WTC11 (cell line): Measurements from ENCODE around the gene SURF1. TPM values are rescaled to one million over a fixed set of nuclear protein-coding genes. Genes with fewer than 3 reads are reported as not detected.

Source experiments
- ATF1 ChIP-seq: sonication (generic); formaldehyde crosslinking; IDR thresholded peaks from 2 replicates; pipeline ENCODE4 v1.8.1; 2023; ENCODE audit warnings: mild to moderate bottlenecking, moderate library complexity, missing genetic modification reagents
- CBFB ChIP-seq: sonication (generic); formaldehyde crosslinking; IDR thresholded peaks from 2 replicates; pipeline ENCODE4 v1.8.1; 2022; ENCODE audit warnings: mild to moderate bottlenecking, low read depth, missing genetic modification reagents
- E2F1 ChIP-seq: sonication (generic); formaldehyde crosslinking; IDR thresholded peaks from 2 replicates; pipeline ENCODE4 v1.8.0; 2022; ENCODE audit warnings: mild to moderate bottlenecking, missing genetic modification reagents
- ELF4 ChIP-seq: sonication (generic); formaldehyde crosslinking; IDR thresholded peaks from 2 replicates; pipeline ENCODE4 v1.8.1; 2022; ENCODE audit warnings: low read depth, mild to moderate bottlenecking, moderate library complexity, missing genetic modification reagents
- EMX1 ChIP-seq: fragments of 250-450 bp; sonication (Bioruptor Pico); IDR thresholded peaks from 2 replicates; pipeline ENCODE4 v1.8.0; 2021; ENCODE audit warnings: mild to moderate bottlenecking
- ETV6 ChIP-seq: sonication (generic); formaldehyde crosslinking; IDR thresholded peaks from 2 replicates; pipeline ENCODE4 v1.8.1; 2022; ENCODE audit warnings: mild to moderate bottlenecking, missing genetic modification reagents
- GABPB1 ChIP-seq: sonication (generic); formaldehyde crosslinking; IDR thresholded peaks from 2 replicates; pipeline ENCODE4 v1.8.1; 2023; ENCODE audit warnings: mild to moderate bottlenecking, missing genetic modification reagents
- JAZF1 ChIP-seq: fragments of 250-450 bp; sonication (Bioruptor Pico); IDR thresholded peaks from 2 replicates; pipeline ENCODE4 v1.9.0; 2021; ENCODE audit warnings: moderate library complexity, mild to moderate bottlenecking, inconsistent platforms
- MLX ChIP-seq: sonication (generic); formaldehyde crosslinking; IDR thresholded peaks from 2 replicates; pipeline ENCODE4 v1.8.1; 2023; ENCODE audit warnings: mild to moderate bottlenecking, missing genetic modification reagents, moderate library complexity
- NR2C2 ChIP-seq: sonication (generic); formaldehyde crosslinking; IDR thresholded peaks from 2 replicates; pipeline ENCODE4 v1.8.0; 2022; ENCODE audit warnings: mild to moderate bottlenecking, missing genetic modification reagents
- SOX15 ChIP-seq: fragments of 250-450 bp; sonication (Bioruptor Pico); IDR thresholded peaks from 2 replicates; pipeline ENCODE4 v1.9.0; 2021; ENCODE audit warnings: mild to moderate bottlenecking
- STAT6 ChIP-seq: sonication (generic); formaldehyde crosslinking; conservative IDR thresholded peaks from 2 replicates; pipeline ENCODE4 v1.8.1; 2023; ENCODE audit warnings: mild to moderate bottlenecking, low read depth, missing genetic modification reagents, moderate library complexity
- TEAD1 ChIP-seq: sonication (generic); formaldehyde crosslinking; IDR thresholded peaks from 2 replicates; pipeline ENCODE4 v1.8.0; 2022; ENCODE audit warnings: mild to moderate bottlenecking, missing genetic modification reagents
- TEAD4 ChIP-seq: sonication (generic); formaldehyde crosslinking; IDR thresholded peaks from 2 replicates; pipeline ENCODE4 v1.8.0; 2022; ENCODE audit warnings: mild to moderate bottlenecking, missing genetic modification reagents
- ZNF317 ChIP-seq: sonication (generic); formaldehyde crosslinking; IDR thresholded peaks from 2 replicates; pipeline ENCODE4 v1.8.1; 2023; ENCODE audit warnings: low read depth, mild to moderate bottlenecking, moderate library complexity, missing genetic modification reagents, borderline replicate concordance
- ZNF396 ChIP-seq: fragments of 250-450 bp; sonication (Bioruptor Pico); IDR thresholded peaks from 2 replicates; pipeline ENCODE4 v1.8.0; 2021; ENCODE audit warnings: mild to moderate bottlenecking, moderate library complexity, borderline replicate concordance
- total RNA-seq: library from RNA; stranded (reverse); gene quantifications from 3 replicates; pipeline ENCODE4 v1.2.3, GENCODE V29; 2021
- TF ChIP-seq, protein P1 (sequence below): fragments of 250-450 bp; sonication (Bioruptor Pico); IDR thresholded peaks from 2 replicates; pipeline ENCODE4 v1.9.0; 2021; ENCODE audit warnings: mild to moderate bottlenecking
- TF ChIP-seq, protein P2 (sequence below): sonication (generic); formaldehyde crosslinking; IDR thresholded peaks from 2 replicates; pipeline ENCODE4 v1.8.0; 2022; ENCODE audit warnings: missing genetic modification reagents
- TF ChIP-seq, protein P3 (sequence below): sonication (generic); formaldehyde crosslinking; IDR thresholded peaks from 2 replicates; pipeline ENCODE4 v1.8.0; 2023; ENCODE audit warnings: missing genetic modification reagents
- TF ChIP-seq, protein P4 (sequence below): fragments of 250-450 bp; sonication (Bioruptor Pico); IDR thresholded peaks from 2 replicates; pipeline ENCODE4 v1.9.0; 2021; ENCODE audit warnings: mild to moderate bottlenecking, borderline replicate concordance
- TF ChIP-seq, protein P5 (sequence below): sonication (generic); formaldehyde crosslinking; IDR thresholded peaks from 2 replicates; pipeline ENCODE4 v1.8.0; 2022; ENCODE audit warnings: mild to moderate bottlenecking, missing genetic modification reagents

Gene SURF1
- total RNA-seq, 1 experiment from 2014 or later: 33.3 TPM

GRCh38 chr9:133347985-133348717 is 8.1 kb downstream of the SURF1 start, which contains the start of the genes MED22 and RPL7A (continued):
- TF ChIP-seq, protein P1, sequence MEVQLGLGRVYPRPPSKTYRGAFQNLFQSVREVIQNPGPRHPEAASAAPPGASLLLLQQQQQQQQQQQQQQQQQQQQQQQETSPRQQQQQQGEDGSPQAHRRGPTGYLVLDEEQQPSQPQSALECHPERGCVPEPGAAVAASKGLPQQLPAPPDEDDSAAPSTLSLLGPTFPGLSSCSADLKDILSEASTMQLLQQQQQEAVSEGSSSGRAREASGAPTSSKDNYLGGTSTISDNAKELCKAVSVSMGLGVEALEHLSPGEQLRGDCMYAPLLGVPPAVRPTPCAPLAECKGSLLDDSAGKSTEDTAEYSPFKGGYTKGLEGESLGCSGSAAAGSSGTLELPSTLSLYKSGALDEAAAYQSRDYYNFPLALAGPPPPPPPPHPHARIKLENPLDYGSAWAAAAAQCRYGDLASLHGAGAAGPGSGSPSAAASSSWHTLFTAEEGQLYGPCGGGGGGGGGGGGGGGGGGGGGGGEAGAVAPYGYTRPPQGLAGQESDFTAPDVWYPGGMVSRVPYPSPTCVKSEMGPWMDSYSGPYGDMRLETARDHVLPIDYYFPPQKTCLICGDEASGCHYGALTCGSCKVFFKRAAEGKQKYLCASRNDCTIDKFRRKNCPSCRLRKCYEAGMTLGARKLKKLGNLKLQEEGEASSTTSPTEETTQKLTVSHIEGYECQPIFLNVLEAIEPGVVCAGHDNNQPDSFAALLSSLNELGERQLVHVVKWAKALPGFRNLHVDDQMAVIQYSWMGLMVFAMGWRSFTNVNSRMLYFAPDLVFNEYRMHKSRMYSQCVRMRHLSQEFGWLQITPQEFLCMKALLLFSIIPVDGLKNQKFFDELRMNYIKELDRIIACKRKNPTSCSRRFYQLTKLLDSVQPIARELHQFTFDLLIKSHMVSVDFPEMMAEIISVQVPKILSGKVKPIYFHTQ (CRISPR knock-in tag): no peak; the same call in 1 of the 2 replicates
- TF ChIP-seq SOX15 (CRISPR knock-in tag) (no peak), GABPB1 (CRISPR knock-in tag) (0 out of 2 replicates have a peak, but pooled peaks have one; percentile 64), ELF4 (CRISPR knock-in tag) (0 out of 2 replicates have a peak, but pooled peaks have one; percentile 27), ZNF396 (no peak), E2F1 (CRISPR knock-in tag) (peak; percentile 69; the same call in 1 of the 2 replicates), STAT6 (CRISPR knock-in tag) (no peak), MLX (CRISPR knock-in tag) (no peak), EMX1 (CRISPR knock-in tag) (peak; percentile 82; the same call in 1 of the 2 replicates), JAZF1 (CRISPR knock-in tag) (no peak), CBFB (CRISPR knock-in tag) (no peak), NR2C2 (CRISPR knock-in tag) (no peak), ETV6 (peak; percentile 56; the same call in 1 of the 2 replicates), TEAD4 (CRISPR knock-in tag) (no peak), ZNF317 (CRISPR knock-in tag) (no peak), TEAD1 (CRISPR knock-in tag) (peak; percentile 75; the same call in 1 of the 2 replicates), ATF1 (CRISPR knock-in tag) (0 out of 2 replicates have a peak, but pooled peaks have one; percentile 45)
- TF ChIP-seq, protein P2, sequence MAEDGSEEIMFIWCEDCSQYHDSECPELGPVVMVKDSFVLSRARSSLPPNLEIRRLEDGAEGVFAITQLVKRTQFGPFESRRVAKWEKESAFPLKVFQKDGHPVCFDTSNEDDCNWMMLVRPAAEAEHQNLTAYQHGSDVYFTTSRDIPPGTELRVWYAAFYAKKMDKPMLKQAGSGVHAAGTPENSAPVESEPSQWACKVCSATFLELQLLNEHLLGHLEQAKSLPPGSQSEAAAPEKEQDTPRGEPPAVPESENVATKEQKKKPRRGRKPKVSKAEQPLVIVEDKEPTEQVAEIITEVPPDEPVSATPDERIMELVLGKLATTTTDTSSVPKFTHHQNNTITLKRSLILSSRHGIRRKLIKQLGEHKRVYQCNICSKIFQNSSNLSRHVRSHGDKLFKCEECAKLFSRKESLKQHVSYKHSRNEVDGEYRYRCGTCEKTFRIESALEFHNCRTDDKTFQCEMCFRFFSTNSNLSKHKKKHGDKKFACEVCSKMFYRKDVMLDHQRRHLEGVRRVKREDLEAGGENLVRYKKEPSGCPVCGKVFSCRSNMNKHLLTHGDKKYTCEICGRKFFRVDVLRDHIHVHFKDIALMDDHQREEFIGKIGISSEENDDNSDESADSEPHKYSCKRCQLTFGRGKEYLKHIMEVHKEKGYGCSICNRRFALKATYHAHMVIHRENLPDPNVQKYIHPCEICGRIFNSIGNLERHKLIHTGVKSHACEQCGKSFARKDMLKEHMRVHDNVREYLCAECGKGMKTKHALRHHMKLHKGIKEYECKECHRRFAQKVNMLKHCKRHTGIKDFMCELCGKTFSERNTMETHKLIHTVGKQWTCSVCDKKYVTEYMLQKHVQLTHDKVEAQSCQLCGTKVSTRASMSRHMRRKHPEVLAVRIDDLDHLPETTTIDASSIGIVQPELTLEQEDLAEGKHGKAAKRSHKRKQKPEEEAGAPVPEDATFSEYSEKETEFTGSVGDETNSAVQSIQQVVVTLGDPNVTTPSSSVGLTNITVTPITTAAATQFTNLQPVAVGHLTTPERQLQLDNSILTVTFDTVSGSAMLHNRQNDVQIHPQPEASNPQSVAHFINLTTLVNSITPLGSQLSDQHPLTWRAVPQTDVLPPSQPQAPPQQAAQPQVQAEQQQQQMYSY (CRISPR knock-in tag): no peak
- TF ChIP-seq, protein P3, sequence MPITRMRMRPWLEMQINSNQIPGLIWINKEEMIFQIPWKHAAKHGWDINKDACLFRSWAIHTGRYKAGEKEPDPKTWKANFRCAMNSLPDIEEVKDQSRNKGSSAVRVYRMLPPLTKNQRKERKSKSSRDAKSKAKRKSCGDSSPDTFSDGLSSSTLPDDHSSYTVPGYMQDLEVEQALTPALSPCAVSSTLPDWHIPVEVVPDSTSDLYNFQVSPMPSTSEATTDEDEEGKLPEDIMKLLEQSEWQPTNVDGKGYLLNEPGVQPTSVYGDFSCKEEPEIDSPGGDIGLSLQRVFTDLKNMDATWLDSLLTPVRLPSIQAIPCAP (CRISPR knock-in tag): no peak
- TF ChIP-seq, protein P4, sequence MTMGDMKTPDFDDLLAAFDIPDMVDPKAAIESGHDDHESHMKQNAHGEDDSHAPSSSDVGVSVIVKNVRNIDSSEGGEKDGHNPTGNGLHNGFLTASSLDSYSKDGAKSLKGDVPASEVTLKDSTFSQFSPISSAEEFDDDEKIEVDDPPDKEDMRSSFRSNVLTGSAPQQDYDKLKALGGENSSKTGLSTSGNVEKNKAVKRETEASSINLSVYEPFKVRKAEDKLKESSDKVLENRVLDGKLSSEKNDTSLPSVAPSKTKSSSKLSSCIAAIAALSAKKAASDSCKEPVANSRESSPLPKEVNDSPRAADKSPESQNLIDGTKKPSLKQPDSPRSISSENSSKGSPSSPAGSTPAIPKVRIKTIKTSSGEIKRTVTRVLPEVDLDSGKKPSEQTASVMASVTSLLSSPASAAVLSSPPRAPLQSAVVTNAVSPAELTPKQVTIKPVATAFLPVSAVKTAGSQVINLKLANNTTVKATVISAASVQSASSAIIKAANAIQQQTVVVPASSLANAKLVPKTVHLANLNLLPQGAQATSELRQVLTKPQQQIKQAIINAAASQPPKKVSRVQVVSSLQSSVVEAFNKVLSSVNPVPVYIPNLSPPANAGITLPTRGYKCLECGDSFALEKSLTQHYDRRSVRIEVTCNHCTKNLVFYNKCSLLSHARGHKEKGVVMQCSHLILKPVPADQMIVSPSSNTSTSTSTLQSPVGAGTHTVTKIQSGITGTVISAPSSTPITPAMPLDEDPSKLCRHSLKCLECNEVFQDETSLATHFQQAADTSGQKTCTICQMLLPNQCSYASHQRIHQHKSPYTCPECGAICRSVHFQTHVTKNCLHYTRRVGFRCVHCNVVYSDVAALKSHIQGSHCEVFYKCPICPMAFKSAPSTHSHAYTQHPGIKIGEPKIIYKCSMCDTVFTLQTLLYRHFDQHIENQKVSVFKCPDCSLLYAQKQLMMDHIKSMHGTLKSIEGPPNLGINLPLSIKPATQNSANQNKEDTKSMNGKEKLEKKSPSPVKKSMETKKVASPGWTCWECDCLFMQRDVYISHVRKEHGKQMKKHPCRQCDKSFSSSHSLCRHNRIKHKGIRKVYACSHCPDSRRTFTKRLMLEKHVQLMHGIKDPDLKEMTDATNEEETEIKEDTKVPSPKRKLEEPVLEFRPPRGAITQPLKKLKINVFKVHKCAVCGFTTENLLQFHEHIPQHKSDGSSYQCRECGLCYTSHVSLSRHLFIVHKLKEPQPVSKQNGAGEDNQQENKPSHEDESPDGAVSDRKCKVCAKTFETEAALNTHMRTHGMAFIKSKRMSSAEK (CRISPR knock-in tag): no peak
- TF ChIP-seq, protein P5, sequence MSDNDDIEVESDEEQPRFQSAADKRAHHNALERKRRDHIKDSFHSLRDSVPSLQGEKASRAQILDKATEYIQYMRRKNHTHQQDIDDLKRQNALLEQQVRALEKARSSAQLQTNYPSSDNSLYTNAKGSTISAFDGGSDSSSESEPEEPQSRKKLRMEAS: peak; percentile 87
